H1 (cell line): ENCODE results near the gene ITPKA. TPM values are rescaled to one million over a fixed set of nuclear protein-coding genes. Genes with fewer than 3 reads are reported as not detected.

Source experiments
- ASH2L ChIP-seq: fragments of 200-600, 300-600 bp; sonication (generic); IDR thresholded peaks from one replicate; pipeline ENCODE4 v1.7.1; 2017; ENCODE audit warnings: low read length
- CBX5 ChIP-seq: fragments of 300-800, 300-1000 bp; sonication (generic); IDR thresholded peaks from 2 replicates; pipeline ENCODE4 v1.7.1; 2016; ENCODE audit warnings: antibody characterized with exemption, low read length, low read depth
- CBX8 ChIP-seq: fragments of 300-800, 300-1000 bp; sonication (generic); IDR thresholded peaks from 2 replicates; pipeline ENCODE4 v1.7.1; 2016; ENCODE audit warnings: low read depth, low read length, borderline replicate concordance
- CHD1 ChIP-seq: IDR thresholded peaks from 2 replicates; pipeline ENCODE4 v1.6.1; 2012; ENCODE audit warnings: low read depth, low read length, improper control_type of control experiment
- EZH2 ChIP-seq: fragments of 200-600 bp; sonication (generic); IDR thresholded peaks from 2 replicates; pipeline ENCODE4 v1.7.1; 2012; ENCODE audit warnings: low read depth, mild to moderate bottlenecking, moderate library complexity, low read length, inconsistent platforms; ENCODE audit not compliant: severe bottlenecking
- TBP ChIP-seq: IDR thresholded peaks from 2 replicates; pipeline ENCODE4 v1.6.1; 2011; ENCODE audit warnings: low read depth, low read length, improper control_type of control experiment
- polyA plus RNA-seq, 7 experiments: library from polyadenylated mRNA; depleted of rRNA in 3 of 7; stranded (reverse) in 5 of 7; unstranded in 2 of 7; fragments of >200 nt in 5 of 7; fragments of 200-250 nt in 2 of 7; gene quantifications; 1 replicate in 5 of 7; 2 replicates in 1 of 7; 4 replicates in 1 of 7; pipeline versions ENCODE4 v1.2.1 to v1.2.3, GENCODE V29; 2011 to 2013; ENCODE audit warnings: missing spikeins in 2 of 7, mixed read lengths in 2 of 7
- total RNA-seq: library from RNA; stranded (reverse); fragmentation: NEBNext Ultra II Directional; extraction: Animal tissue kit (Norgen Biotek cat#: 25700); gene quantifications from 2 replicates; pipeline ENCODE4 v1.2.1, GENCODE V29; 2021
- TF ChIP-seq, protein P1 (sequence below): fragments of 300-600 bp; sonication (generic); IDR thresholded peaks from 2 replicates; pipeline ENCODE4 v1.7.1; 2012; ENCODE audit warnings: low read length, moderate library complexity, mild to moderate bottlenecking, inconsistent platforms; ENCODE audit not compliant: insufficient replicate concordance

ITPKA gene
- total and polyA plus RNA-seq, 2 of the 8 experiments (the other 6 are each of a cell fraction or from before 2014, with no cell fraction given) = 0.39 to 0.99 TPM

DNA sequence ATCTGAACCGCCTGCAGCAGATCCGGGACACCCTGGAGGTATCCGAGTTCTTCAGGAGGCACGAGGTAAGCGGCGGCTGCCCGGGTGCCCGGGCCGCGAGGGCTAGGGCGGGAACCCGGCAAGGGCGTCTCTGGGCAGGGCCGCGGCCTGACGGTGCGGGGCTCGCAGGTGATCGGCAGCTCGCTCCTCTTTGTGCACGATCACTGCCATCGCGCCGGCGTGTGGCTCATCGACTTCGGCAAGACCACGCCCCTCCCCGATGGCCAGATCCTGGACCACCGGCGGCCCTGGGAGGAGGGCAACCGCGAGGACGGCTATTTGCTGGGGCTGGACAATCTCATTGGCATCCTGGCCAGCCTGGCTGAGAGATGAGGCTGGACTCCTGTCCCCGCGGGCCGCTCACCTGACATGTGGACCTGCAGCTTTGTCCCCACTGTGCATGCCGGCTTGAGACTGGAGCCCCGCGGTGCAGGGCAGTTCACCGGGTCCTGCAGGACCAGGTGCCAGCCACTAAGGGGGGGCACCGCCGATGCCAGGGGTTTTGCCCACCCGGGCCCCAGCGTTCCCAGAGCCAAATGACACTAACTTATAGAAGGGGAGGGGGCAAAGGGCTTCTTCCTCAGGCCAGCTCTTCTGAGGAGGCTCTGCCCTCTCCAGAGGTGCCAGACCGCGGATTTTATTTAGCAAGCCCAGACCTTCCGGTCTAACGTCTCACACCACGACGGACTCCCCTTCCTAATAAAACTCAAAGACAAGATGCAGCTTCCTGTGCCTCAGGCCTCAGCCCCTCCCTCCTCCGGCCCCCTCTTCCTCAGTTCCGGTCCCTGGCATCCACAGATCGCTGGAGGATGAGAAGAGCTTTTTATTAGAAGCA, 9.4 kb downstream of the ITPKA start (continued):
- TF ChIP-seq CBX5 (no peak), EZH2 (peak; percentile 14), ASH2L (no peak), CBX8 (no peak), TBP (0 out of 2 replicates have a peak, but pooled peaks have one; percentile 37), CHD1 (no peak)
- TF ChIP-seq, protein P1, sequence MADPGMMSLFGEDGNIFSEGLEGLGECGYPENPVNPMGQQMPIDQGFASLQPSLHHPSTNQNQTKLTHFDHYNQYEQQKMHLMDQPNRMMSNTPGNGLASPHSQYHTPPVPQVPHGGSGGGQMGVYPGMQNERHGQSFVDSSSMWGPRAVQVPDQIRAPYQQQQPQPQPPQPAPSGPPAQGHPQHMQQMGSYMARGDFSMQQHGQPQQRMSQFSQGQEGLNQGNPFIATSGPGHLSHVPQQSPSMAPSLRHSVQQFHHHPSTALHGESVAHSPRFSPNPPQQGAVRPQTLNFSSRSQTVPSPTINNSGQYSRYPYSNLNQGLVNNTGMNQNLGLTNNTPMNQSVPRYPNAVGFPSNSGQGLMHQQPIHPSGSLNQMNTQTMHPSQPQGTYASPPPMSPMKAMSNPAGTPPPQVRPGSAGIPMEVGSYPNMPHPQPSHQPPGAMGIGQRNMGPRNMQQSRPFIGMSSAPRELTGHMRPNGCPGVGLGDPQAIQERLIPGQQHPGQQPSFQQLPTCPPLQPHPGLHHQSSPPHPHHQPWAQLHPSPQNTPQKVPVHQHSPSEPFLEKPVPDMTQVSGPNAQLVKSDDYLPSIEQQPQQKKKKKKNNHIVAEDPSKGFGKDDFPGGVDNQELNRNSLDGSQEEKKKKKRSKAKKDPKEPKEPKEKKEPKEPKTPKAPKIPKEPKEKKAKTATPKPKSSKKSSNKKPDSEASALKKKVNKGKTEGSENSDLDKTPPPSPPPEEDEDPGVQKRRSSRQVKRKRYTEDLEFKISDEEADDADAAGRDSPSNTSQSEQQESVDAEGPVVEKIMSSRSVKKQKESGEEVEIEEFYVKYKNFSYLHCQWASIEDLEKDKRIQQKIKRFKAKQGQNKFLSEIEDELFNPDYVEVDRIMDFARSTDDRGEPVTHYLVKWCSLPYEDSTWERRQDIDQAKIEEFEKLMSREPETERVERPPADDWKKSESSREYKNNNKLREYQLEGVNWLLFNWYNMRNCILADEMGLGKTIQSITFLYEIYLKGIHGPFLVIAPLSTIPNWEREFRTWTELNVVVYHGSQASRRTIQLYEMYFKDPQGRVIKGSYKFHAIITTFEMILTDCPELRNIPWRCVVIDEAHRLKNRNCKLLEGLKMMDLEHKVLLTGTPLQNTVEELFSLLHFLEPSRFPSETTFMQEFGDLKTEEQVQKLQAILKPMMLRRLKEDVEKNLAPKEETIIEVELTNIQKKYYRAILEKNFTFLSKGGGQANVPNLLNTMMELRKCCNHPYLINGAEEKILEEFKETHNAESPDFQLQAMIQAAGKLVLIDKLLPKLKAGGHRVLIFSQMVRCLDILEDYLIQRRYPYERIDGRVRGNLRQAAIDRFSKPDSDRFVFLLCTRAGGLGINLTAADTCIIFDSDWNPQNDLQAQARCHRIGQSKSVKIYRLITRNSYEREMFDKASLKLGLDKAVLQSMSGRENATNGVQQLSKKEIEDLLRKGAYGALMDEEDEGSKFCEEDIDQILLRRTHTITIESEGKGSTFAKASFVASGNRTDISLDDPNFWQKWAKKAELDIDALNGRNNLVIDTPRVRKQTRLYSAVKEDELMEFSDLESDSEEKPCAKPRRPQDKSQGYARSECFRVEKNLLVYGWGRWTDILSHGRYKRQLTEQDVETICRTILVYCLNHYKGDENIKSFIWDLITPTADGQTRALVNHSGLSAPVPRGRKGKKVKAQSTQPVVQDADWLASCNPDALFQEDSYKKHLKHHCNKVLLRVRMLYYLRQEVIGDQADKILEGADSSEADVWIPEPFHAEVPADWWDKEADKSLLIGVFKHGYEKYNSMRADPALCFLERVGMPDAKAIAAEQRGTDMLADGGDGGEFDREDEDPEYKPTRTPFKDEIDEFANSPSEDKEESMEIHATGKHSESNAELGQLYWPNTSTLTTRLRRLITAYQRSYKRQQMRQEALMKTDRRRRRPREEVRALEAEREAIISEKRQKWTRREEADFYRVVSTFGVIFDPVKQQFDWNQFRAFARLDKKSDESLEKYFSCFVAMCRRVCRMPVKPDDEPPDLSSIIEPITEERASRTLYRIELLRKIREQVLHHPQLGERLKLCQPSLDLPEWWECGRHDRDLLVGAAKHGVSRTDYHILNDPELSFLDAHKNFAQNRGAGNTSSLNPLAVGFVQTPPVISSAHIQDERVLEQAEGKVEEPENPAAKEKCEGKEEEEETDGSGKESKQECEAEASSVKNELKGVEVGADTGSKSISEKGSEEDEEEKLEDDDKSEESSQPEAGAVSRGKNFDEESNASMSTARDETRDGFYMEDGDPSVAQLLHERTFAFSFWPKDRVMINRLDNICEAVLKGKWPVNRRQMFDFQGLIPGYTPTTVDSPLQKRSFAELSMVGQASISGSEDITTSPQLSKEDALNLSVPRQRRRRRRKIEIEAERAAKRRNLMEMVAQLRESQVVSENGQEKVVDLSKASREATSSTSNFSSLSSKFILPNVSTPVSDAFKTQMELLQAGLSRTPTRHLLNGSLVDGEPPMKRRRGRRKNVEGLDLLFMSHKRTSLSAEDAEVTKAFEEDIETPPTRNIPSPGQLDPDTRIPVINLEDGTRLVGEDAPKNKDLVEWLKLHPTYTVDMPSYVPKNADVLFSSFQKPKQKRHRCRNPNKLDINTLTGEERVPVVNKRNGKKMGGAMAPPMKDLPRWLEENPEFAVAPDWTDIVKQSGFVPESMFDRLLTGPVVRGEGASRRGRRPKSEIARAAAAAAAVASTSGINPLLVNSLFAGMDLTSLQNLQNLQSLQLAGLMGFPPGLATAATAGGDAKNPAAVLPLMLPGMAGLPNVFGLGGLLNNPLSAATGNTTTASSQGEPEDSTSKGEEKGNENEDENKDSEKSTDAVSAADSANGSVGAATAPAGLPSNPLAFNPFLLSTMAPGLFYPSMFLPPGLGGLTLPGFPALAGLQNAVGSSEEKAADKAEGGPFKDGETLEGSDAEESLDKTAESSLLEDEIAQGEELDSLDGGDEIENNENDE = no peak
- TF ChIP-seq, all 59 proteins: peak for 8
